ENCODE data around the gene FAM110A. TPM values are rescaled to one million over a fixed set of nuclear protein-coding genes. Genes with fewer than 3 reads are reported as not detected.

The FAM110A gene
- 2.6 and 2.8 TPM in 2 replicates for total RNA-seq

GRCh38 chr20:833450-834150 is at the start of gene FAM110A:
TSS of gene FAM110A (plus strand) at chr20:833715. CDS start at chr20:844805, 11,090 bp downstream.

Other genes with a start within 250 kb of the FAM110A start
- gene TCF15, start 223.4 kb upstream of the FAM110A start, total RNA-seq: not detected in 2 replicates
- gene SRXN1, start 180.5 kb upstream of the FAM110A start, total RNA-seq: 57.0 and 59.7 TPM in 2 replicates
- gene SCRT2, start 157.9 kb upstream of the FAM110A start, total RNA-seq: not detected in 2 replicates
- gene SLC52A3, start 65.2 kb upstream of the FAM110A start, total RNA-seq: not detected in 2 replicates
- gene ANGPT4, start 82.6 kb downstream of the FAM110A start, total RNA-seq: under 0.01 TPM in 2 replicates
- gene RSPO4, start 168.6 kb downstream of the FAM110A start, total RNA-seq: 7.1 and 8.3 TPM in 2 replicates